Measurements from ENCODE around the gene MAP2K5.

DNA sequence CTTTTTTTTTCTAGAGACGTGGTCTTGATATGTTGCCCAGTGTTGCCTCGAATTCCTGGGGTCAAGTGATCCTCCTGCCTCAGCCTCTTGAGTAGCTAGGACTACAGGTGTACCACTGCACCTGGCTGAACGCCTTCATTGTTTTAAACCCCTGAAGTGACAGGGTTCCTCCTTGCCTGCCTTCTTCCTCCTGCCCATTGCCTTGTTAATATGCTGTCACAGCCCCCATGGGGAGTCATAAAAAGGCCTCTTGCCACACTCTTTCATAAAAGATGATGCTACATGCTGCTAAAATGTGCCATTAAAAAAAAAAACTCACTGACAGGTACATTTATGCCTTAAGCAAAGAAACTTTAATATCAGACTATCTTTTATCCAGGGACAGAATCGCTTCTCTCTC, 166.0 kb downstream of the MAP2K5 start:
- no peak for TF ChIP-seq EGR1 (IDR thresholded peaks at IDR 0.05)
- TF ChIP-seq, protein P1, sequence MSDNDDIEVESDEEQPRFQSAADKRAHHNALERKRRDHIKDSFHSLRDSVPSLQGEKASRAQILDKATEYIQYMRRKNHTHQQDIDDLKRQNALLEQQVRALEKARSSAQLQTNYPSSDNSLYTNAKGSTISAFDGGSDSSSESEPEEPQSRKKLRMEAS (IDR thresholded peaks at IDR 0.05), result no peak
- no peak for TF ChIP-seq TAF1 (IDR thresholded peaks at IDR 0.05; ENCODE audit: low read depth)
- no peak for TF ChIP-seq CEBPB (IDR thresholded peaks at IDR 0.05)
- TF ChIP-seq CREB1 (IDR thresholded peaks at IDR 0.05; ENCODE audit: low read depth), result no peak
- no peak for TF ChIP-seq EP300 (IDR thresholded peaks at IDR 0.05; ENCODE audit: borderline replicate concordance)
- no peak for TF ChIP-seq TEAD4 (IDR thresholded peaks at IDR 0.05)
